GDM1 (cell line): ENCODE measurements around the gene THEM4.
"Not testable (repeated sequence)": the region's sequence is repeated elsewhere in the genome, so short reads cannot be mapped to it uniquely, and the experiment has no call there.

Experiments
- DNase-seq: peaks from one replicate; lab custom pipeline; 2025; lab: John Stamatoyannopoulos, UW

The THEM4 gene

GRCh38 chr1:151934048-151934493 is 24.8 kb upstream of the THEM4 start:
- DNase-seq = peak; percentile 16

DNA sequence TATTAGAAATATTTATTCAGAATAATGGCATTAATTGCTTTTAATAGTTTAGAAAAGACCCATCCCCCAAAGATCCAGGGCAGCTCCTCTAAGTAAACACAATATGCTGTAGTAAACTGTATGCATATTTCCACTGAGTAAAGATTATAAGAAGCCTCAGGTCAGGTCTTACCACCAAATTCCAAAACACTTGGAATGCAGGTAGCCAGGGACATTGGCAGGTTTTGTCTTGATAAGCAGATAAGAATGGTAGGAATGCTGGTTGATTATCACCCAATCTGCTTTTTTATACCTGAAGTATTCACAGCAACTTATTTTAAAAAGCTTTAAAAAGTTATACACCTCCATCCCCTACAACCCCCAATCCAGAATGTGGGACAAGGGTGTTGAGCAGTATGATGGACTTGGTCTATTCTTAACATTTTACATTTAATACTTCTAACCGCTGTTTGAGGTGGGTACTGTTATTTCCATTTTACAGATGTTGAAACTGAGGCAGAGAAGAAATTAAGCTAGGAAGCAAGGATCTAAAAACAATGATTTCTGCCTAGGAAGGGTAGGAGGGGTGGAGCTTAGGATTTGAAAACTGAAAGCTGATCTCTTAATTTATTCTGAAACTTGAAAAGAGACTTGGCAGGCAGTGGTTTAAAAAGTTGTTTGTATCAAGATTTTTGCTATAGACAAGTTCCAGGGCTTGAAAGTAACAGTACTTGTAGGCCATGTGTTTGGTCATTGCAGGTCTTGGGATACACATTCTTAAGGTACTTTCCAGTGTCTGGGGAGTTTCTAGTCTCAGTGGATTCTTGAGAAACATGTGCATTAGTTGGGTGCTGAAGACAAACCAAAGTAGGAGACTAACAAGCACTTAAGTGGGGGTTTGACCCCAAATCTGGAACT is 15.6 kb upstream of the THEM4 start:
- DNase-seq = no peak

DNA sequence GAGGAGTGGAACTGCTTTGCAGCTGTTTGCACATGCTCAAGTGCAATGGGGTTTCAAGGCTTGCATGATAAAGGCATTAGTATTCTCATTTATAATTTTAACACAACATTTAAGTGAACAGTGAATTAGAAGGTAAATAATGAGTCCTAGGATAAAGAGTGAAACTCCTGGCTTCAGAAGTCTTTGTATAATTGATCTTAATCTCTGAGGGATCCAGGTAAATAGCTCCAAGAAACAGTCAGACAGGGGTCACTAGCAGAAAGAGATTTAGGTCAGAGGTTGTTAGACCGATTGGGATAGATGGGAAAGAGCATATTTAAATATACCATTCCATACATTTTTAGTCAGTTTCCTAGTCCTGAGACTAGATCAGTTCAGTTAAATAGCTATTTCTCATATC is 14.1 kb upstream of the THEM4 start:
- DNase-seq = no peak

DNA sequence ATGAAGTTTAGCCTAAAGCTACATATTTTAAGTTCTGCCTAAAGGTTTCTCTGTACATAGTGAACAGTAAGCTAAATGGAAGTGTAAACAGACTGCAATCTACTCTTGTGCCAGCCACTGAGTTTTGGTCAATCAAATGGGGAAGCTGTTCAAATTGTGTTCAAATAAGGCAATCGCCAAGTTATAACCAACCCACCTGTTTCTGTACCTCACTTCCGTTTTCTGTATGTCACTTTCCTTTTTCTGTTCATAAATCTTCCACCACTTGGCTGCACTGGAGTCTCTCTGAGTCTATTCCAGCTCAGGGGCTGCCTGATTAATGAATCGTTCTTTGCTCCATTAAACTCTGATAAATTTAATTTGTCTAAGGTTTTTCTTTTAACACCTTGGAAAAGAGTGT is 10.8 kb upstream of the THEM4 start:
- peak; percentile 3 for DNase-seq

DNA sequence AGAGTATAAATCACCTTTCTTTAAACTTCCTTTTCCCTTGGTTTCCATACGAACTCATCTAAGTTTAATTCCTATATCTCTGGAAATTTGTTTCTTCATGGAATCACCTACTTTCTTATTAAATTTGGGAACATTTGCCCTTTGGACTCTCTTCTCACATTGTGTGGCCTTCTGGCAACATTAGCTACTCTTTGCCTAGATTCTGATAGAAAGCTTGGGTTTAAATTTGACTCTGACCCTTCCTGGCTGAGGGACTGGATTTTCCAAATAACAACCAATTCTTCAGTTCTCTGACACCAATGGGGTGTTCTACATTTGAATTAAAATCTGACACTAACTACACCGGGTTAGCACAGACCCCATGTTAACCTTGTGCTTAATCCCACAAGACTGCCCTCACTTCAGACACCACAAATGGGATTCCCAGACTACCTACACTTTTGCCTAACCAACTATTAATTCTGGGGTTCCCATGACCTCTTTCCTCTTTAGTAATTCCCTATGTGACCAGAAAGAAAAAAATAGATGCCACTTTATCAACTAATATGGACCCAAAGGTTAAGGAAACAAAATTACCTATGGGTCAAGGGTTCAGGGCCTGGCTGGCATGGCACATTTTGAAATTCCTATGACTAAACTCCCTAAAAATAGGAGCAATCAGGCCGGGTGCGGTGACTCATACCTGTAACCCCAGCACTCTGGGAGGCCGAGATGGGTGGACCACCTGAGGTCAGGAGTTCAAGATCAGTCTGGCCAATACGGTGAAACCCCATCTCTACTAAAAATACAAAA is 9.7 kb upstream of the THEM4 start:
- no peak for DNase-seq

GRCh38 chr1:151918156-151918555 is 8.8 kb upstream of the THEM4 start:
- DNase-seq = no peak

- DNase-seq = no peak
Measured at GRCh38 chr1:151916726-151917370, 7.5 kb upstream of the THEM4 start.

DNA sequence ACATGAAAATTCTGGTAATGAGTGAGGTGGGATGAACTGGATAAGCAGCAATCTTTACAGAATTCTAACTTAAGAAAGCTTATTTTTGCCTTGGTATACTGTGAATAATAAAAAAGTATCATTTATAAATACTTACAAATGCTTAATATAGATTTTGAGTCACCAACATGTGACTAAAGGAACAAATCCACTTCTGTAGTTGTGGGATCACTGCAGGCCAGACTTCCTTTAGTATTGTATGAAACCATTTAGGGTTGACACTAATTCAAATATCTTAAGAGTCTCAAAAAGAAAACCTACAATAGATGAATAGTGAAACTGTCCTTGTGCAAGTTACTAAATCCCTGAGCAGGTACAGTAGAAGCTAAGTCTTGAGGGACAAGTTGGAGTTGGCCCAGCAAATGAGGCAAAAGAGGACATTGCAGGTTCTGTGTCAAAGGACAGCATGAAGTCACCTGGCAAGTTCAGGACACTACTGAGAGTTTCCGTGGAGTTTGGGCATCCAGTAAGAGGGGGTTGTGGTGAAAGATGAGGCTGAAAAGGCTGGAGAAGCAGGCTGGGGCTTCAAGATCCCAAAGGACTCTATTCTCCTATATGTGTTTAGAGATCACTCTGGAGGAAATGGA is 5.9 kb upstream of the THEM4 start:
- no peak for DNase-seq

DNA sequence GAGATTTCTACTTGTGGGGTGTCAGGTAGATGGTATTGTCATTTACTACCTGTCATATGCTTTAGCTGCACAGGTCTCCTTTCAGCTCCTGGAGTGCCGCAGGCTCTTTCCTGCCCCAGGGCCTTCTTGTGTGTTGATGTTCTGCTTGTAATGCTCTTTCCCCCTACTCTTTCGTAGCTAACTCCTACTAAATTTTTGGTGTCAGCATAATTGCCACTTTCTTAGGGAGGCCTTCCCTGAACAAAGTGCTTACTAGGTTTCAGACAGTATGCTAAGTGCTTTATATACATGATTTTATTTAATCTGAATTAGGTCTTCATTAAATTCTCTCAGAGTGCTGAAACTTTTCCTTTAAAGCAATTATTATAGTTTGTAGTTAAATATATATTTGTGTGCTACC is 4.8 kb upstream of the THEM4 start:
- no peak for DNase-seq

DNA sequence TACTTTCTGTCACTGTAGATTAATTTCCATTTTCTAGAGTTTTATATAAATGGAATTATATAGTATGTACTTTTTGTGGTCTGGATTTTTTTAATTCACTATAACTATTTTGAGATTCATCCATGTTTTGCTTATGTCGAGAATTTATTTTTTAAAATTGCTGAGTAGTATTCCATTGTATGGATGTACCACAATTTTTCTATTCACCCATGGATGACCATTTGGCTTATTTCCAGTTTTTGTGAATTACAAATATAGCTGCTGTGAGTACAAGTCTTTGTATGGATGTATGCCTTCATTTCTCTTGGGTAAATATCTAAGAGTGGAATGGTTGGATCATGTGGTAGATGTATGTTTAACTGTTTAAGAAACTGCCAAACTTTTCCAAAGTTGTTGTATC is 3.7 kb upstream of the THEM4 start:
- DNase-seq = no peak

GRCh38 chr1:151908228-151908691 is 1.1 kb downstream of the THEM4 start:
- DNase-seq = no peak

DNA sequence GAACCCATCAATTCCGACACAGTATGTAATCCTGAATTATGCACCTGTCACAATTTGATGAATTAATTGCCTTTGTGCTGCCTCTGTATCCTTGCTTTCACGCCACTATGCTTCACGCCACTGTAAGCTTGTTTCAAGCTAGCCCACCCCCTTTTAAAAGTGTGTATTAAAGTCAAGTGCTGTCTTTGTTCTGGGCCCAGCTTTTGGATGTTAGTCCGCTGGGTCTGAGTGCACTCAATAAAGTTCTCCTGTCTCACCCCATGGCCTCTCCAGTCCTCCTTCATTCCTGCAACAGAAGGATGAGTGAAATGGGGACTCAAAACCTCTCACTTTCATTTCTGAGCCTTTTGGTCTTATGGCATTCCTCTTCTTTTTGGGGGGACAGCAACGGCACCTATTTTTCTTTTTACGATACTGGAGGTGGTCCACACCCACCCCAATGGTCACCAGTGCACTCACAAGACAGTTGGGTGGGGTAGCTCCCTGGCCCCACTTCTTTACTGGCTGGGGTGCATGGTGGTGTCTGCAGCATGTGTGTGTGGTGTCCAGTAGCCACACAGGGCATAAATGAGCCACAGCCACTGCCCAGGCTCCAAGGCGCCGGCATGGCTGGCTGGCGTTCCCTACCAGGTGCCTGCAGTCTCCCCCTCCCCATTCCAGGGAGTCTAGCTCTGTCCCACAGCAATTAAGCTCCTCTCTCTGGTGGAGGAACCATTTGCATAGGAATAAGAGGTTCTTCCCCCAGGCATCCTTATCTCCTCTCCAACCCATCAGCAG is 1.8 kb downstream of the THEM4 start:
- DNase-seq = no peak

GRCh38 chr1:151906324-151906645 is 3.0 kb downstream of the THEM4 start:
- not testable (repeated sequence) for DNase-seq

DNA sequence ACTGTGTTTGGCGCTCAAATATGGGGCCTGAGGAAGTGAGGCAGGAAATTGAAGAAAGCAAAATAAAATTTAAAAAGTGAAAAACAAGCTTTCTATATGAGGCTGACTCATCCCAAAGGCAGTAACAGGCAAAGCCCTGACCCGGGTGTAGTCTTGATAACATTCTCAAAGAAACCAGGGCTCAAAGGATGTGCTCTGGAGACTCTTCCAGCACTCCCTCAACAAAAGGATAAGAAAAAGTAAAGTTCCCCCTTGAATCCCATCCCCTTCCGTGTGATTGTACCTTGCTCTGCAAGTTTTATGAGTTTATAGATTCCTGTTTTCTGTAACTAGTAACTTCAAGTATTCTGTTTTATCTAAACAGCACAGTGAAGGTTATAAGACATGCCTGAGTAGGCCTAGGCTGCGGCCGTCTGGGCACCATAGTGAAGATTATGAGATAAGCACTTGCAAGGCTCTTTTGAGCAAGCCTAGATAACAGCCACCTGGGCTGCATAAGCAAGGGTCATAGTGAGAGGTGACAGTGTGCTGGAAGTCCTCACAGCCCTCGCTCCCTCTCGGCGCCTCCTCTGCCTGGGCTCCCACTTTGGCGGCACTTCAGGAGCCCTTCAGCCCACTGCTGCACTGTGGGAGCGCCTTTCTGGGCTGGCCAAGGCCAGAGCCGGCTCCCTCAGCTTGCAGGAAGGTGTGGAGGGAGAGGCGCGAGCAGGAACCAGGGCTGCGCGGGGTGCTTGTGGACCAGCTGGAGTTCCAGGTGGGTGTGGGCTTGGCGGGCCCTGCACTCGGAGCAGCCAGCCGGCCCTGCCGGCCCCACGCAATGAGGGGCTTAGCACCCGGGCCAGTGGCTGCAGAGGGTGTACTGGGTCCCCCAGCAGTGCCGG is 3.6 kb downstream of the THEM4 start:
- not testable (repeated sequence) for DNase-seq

DNA sequence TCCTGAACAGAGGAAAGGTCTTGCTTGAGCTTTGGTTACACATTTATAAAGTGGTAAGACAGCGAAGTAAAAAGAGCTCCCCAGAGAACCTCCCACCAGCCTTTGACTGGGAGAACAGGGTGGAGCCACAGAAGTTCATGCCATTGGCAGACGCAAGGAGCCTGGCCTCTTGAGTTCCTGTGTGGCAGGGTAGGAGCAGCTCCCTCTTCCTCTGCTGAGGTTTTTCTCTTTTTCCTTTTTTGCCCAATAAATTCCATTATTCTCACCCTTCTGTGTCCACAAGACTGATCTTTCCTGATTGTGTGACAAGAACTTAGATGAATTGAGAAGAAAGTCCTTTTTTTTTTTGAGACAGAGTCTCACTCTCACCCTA is 4.3 kb downstream of the THEM4 start:
- no peak for DNase-seq

DNA sequence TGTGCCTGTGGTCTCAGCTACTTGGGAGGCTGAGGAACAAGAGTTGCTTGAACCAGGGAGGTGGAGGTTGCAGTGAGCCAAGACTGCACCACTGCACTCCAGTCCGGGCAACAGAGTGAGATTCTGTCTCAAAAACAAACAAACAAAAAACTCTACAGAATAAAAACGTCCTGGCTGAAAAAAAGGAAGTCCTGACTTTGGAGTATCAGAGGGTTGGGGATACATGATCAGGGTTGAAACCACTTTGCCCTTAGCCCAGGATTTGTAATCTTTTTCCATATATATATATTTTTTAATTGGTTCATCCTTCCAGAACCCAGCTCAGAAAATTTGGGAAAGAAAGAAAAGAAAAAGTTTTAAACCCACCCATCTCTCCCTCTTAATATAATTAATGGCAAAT is 6.5 kb downstream of the THEM4 start:
- no peak for DNase-seq

GRCh38 chr1:151900804-151901203 is 8.5 kb downstream of the THEM4 start:
- not testable (repeated sequence) for DNase-seq

DNA sequence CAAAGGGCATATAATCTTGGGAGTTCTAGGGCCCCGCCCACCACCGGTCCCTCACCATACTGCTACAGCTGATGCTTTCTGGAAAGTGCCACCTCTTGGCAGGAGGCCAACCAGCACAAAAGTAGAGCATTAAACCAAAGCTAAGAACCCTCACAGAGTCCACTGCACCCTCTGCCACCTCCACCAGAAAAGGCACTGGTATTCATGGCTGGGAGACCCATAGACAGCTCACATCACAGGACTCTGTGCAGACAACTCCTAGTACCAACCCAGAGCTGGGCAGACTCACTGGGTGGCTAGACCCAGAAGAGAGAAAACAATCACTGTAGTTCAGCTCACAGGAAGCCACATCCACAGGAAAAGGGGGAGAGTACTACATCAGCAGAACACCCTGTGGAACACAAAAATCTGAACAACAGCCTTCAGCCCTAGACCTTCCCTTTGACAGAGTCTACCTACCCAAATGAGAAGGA is 10.8 kb downstream of the THEM4 start:
- DNase-seq = no peak

GRCh38 chr1:151897991-151898431 is 11.3 kb downstream of the THEM4 start:
- no peak for DNase-seq
